ENCODE measurements around the gene TRIM36.
A peak's percentile ranks its signal among the peaks of the same experiment; 100 is the strongest.

Gene TRIM36

GRCh38 chr5:115166744-115167393, 2.8 kb downstream of the TRIM36 start:
- DNase-seq: no peak

GRCh38 chr5:115165790-115166189, 3.9 kb downstream of the TRIM36 start:
- no peak for DNase-seq

- DNase-seq: no peak
Observed at GRCh38 chr5:115160975-115161475, 8.7 kb downstream of the TRIM36 start.

GRCh38 chr5:115151208-115151805, 18.4 kb downstream of the TRIM36 start:
- no peak for DNase-seq

GRCh38 chr5:115150512-115150911, 19.2 kb downstream of the TRIM36 start:
- no peak for DNase-seq

- DNase-seq: no peak
Observed at GRCh38 chr5:115147052-115147451, 22.7 kb downstream of the TRIM36 start.

- DNase-seq: no peak
Observed at GRCh38 chr5:115136294-115136693, 33.4 kb downstream of the TRIM36 start.

- no peak for DNase-seq
Observed at GRCh38 chr5:115132465-115132864, 37.2 kb downstream of the TRIM36 start.

- DNase-seq: no peak
Observed at GRCh38 chr5:115126303-115126702, 43.4 kb downstream of the TRIM36 start.

GRCh38 chr5:115124741-115125140, 45.0 kb downstream of the TRIM36 start:
- DNase-seq: no peak

- no peak for DNase-seq
Observed at GRCh38 chr5:115116001-115116400, 53.7 kb downstream of the TRIM36 start.

GRCh38 chr5:115109840-115110239, 59.9 kb downstream of the TRIM36 start:
- DNase-seq: no peak

GRCh38 chr5:115109356-115109755, 60.4 kb downstream of the TRIM36 start:
- no peak for DNase-seq

GRCh38 chr5:115100319-115100955, 69.3 kb downstream of the TRIM36 start:
- DNase-seq: no peak

- peak; percentile 49 for DNase-seq
Observed at GRCh38 chr5:115098041-115098702, 71.5 kb downstream of the TRIM36 start.

- peak; percentile 7 for DNase-seq
Observed at GRCh38 chr5:115097236-115097635, 72.5 kb downstream of the TRIM36 start.

- no peak for DNase-seq
Observed at GRCh38 chr5:115096034-115096769, 73.5 kb downstream of the TRIM36 start.

GRCh38 chr5:115087951-115088350, 81.8 kb downstream of the TRIM36 start:
- DNase-seq: no peak

GRCh38 chr5:115086473-115086872, 83.2 kb downstream of the TRIM36 start:
- no peak for DNase-seq

GRCh38 chr5:115084246-115084793, 85.4 kb downstream of the TRIM36 start:
- DNase-seq: no peak

GRCh38 chr5:115079924-115080623, 89.6 kb downstream of the TRIM36 start:
- no peak for DNase-seq

Measured in hematopoietic multipotent progenitor cell treated with erythropoietin and hydrocortisone succinate and interleukin-3 and kit ligand, for 8 days (in vitro differentiated cells).